HG02840 (cell line): Measurements from ENCODE around the gene CBX5.
"Not testable (repeated sequence)": the region's sequence is repeated elsewhere in the genome, so short reads cannot be mapped to it uniquely, and the experiment has no call there.

Experiments used
- ATAC-seq: cut with Tn5 transposase; IDR thresholded peaks from one replicate; pipeline ENCODE4 v1.9.1; 2021; ENCODE audit warnings: mild to moderate bottlenecking, moderate library complexity, moderate number of reproducible peaks; ENCODE audit not compliant: unreplicated experiment, low FRiP score

CBX5 gene

GRCh38 chr12:54204316-54204715 lies 75.6 kb downstream of the CBX5 start:
- ATAC-seq: no peak

DNA sequence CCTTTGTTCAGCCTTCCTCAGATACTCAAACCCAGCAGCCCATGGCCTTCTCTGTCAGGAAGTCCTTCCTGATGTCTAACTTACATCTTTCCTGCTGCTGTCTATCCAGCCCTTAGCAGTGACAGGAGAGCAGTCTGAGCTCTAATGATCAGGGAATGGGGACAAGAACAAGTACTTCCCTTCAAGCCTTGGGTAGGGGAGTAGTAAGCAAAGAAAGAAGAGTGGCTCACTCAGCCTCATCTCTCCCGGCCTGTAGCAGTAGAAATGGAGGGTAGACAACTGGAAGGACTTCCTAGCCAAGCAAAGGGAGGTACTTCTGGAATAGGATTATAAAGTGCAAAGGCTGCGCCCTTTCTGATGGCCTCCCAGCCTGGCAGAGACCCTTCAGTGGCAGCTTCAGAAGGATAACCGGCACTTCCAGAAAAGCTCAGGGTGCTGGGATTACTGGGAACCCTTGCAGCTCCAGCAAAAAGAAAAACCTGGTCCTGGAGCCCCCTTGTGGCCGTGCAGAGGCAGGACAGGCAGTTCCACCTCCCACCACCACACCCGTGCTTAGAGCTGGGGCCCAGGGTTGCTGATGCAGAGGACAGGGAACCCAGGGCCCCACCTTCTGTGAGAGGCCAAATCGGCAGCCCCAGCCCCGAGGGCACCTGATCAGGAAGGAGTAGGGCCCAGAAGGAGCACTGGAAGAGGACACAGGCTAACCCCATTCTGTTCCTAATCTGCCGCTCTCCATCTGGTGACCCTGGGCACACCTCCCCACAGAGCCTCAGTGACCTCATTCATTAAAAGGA lies 78.7 kb downstream of the CBX5 start:
- ATAC-seq: no peak

DNA sequence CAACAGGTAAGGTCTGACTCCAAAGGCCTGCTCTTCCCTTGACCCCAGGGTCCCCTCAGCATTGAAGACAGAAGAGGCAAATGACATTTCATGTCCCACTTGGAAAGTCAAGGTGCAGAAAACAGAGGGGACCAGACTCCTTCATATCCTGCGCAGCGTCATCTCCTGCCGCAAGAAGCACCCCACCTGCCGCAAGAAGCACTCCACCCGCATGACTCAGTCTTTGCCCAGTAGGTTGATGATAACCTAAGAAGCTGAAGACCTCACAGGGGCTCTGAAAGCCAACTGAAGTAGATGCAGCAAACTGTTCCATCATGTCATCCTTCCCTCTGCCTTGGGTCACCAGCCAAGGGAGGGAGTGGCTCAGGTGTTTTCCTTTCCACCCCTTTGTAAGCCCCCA lies 79.5 kb downstream of the CBX5 start:
- ATAC-seq: no peak

DNA sequence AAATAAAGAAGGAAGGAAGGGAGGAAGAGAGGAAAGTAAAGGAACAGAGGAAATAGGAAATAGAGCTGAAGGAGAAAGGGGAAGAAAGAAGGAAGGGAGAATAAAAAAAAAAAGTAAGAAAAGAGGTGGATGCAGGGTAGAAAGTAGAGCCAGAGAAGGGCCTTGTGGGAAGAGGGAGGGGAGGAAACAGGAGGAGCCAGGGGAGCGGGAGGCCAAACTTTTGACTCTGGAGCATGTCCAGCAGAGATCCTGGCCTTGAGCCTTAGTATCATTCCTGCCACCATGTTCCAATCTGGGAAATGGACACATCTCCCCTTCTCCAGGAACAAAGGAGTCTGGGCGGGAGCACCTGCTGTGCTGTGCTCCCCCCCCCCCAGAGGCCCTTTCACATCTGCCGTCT lies 80.0 kb downstream of the CBX5 start:
- ATAC-seq: no peak

DNA sequence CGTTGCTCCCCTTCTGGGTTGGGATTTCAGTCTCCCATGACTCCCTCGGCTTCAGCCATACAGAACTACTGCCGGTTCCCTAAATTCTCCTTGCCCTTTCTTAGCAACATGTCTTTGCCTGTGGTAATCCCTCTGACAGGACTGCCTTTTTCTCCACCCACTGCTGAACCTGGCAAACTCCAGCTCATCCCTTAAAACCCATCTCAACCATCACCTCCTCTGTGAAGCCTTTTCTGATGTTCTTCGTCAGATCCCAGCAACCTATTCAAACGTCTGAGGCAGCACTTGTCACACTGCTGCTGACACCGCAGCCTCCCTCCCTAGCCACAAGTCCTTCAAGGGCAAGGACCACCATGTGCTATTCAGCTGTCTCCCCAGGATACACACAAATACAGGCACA lies 80.9 kb downstream of the CBX5 start:
- no peak for ATAC-seq

- no peak for ATAC-seq
Observed at GRCh38 chr12:54197431-54197909, 82.5 kb downstream of the CBX5 start.

GRCh38 chr12:54197010-54197409 lies 82.9 kb downstream of the CBX5 start:
- ATAC-seq: no peak

DNA sequence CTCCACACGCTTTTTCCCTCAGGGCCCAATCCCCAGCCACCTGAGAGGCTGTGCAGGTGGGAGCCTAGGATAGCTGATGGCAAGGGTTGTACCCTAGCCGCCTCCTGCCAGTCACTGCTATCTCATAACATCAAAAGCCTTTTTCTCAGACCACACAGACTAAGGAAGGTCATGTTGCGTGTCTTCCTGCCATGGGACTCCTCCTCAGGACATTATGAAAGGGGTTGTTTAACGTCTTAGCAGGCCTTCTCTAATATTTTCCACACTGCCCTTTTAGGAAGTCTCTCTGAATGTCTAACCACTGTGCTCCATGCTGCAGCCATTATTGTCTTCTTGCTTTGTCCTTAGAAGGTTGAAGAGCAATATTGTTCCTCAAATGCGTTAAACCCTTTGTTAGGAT lies 83.5 kb downstream of the CBX5 start:
- ATAC-seq: no peak

DNA sequence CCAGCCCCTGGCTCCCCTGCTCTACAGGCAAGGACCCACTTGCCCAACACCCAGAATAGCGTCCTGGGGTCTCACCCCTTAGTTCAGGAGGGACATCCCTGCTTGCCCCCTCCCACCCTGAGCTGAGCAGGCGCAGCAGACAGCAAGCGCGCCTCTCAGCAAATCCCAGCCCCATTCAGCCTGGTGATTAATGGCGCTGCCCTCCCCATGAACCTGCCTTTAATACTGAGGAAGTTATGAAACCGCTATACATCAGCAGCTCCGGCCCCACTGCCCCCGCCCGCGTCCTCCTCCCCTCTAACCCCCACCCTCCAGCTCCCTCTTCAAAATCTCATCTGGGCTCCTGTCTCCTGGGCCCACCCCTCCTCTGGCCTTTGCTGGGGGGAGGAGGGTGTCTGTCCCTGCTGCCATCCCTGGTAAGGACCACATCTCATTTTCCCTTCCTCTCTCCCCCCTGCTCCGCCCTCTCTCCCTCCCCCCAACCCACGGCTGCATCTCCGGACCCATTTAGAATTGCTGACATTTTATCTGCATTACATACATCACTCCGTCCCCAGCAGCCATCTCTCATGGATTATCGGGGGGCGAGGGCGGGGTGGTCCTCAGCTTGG lies 84.1 kb downstream of the CBX5 start:
- no peak for ATAC-seq

DNA sequence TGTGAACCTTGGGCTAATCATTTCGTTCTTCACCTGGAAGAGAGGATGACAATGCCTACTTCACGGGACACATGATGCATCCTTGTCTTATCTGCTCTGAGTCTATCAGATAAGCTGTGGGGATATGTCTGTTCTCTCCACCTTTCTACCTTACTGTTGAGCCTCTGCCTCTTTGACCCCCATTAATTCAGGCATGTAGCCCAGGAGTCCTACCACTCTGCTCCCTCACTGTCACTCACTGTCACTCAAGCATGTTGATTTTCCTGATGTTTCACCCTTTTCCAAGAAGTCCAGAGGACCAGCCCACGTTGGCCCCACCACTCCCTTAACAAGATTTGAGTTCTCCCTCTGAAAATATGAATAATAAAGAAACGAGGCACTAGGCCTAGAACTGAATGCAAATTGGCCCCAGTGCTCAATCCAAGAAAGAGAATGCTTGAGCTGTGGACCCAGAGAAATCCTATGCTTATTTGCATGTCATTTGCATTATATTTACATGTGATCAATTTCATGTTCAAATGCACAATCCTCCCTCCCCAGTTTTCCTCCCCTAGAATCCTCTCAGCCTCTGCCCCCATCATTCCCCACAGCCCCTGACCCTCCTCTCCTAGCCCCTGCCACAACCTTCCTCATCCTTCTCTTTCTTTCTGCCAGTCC lies 84.7 kb downstream of the CBX5 start:
- ATAC-seq: no peak

- ATAC-seq: not testable (repeated sequence)
Observed at GRCh38 chr12:54194611-54195010, 85.3 kb downstream of the CBX5 start.

DNA sequence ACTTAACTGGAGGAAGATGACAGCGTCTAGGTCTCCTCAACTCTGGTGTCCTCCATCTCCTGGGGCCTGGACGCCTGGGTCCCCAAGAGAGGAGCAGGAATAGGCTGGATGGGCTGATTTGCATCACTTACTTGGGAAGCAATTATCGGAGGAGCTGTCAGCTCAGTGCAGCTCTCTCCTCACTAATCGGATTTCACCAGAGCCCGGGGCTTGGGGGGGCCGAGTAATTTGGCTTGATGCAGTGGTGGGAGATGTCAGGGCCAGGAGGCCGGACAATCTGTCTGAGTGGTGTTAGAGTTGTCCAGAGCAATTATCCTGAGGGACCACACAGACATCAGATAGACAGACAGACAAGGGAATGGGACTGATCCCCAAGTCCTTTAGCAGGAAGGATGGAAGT lies 86.5 kb downstream of the CBX5 start:
- ATAC-seq: no peak

DNA sequence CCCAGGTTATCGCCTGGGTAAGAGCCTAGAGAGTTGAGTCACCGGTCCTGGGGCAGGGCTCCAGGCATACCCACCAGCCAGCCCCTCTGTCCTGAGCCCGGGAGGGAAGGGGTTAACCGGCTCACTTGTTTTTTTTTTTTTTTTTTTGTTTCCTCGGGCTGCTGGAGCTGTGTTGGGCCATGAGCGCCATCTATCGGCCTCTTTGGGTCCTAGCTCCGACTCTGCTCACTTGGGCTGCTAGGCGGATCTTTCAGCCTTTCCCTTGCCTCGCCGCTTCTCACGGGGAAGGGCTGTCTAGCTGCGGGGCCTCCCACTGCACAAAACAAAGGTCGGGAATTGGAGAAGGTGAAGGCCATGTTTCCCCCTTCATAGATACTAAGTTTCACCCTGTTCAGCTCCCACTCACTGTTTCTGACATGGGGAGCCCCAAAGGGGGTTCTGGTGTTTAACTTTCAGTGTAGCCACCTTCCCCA lies 88.3 kb downstream of the CBX5 start:
- no peak for ATAC-seq

DNA sequence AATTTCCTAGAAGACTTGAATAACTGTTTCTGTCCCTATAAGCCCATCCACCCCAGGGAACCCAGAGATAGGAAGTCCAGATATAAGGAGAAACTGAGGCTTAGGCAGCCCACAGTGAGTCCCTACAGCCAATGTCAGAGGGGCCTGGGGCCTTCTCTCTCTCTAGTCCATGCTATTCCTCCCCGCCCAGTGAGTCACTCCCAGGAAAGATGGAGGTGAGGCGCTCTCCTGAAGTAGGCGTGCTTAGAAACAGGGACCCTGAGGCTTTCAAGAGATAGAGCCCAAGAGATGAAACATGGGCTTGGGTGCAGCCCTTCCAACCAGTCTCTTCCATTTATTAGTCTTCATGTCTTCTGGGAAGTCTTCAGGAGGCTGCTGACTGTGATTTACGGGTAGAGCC lies 88.8 kb downstream of the CBX5 start:
- no peak for ATAC-seq

DNA sequence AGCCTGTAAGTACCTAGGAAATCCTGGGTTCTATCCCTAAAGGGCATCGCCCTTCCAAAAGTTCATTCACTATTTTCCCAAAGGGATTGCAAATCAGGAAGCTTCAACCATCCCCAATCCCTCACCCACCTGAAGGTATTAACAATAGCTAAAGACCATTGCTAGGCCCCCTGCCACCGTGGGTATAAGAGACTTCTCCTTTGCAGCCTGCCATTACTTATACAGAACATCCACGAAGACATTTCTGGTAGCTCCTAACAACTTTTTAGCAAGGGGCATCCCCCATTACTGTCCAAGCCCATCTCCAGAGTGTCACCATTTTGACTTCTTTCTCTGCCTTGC lies 90.8 kb downstream of the CBX5 start:
- ATAC-seq: no peak

GRCh38 chr12:54187075-54187474 lies 92.8 kb downstream of the CBX5 start:
- no peak for ATAC-seq

- no peak for ATAC-seq
Observed at GRCh38 chr12:54185919-54186318, 94.0 kb downstream of the CBX5 start.

DNA sequence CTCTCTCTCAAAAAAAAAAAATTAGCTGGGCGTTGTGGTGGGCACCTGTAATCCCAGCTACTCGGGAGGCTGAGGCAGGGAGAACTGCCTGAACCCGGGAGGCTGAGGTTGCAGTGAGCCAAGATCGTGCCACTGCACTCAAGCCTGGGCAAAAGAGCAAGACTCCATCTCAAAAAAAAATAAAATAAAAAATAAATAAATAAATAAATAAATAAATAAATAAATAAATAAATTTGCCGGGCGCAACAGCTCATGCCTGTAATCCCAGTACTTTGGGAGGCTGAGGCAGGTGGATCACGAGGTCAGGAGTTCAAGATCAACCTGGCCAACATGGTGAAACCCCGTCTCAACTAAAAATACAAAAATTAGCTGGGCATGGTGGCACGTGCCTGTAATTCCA lies 94.6 kb downstream of the CBX5 start:
- ATAC-seq: not testable (repeated sequence)

DNA sequence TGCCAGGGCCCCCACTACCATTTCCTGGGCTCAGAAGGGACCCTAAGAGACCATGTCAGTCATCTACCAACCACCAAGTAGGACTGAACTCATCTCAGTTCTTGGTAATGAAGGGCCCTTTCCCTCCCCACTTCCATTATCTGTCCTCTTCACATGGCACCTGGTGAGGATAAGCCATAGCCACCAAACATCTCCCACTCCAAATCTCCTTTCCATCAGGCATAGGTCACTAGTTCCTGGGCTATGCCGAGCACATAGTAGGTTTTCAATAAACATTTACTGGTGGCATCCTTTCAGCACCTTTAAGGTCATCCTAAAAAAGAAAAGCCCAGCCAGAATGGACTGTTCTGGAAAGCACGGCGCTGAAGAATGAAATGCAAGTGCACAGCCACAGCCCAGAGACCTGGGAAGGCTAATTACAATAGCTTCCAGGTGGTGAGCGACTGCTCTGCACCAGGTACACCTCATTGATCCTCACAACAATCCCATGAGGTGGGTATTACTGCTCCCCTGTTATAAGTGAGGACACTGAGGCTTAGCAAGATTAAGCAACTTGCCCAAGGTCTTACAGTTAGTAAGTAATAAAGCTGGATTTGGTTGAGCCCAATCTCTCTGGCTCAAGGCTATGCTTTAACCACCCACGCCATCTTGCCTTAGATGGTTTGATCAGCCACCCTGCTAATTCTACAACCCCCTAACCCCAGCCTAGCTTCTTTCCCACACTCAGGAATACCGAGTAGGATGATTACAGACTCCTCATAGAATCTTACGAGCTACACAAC lies 95.7 kb downstream of the CBX5 start:
- no peak for ATAC-seq

- no peak for ATAC-seq
Observed at GRCh38 chr12:54182981-54183380, 96.9 kb downstream of the CBX5 start.

DNA sequence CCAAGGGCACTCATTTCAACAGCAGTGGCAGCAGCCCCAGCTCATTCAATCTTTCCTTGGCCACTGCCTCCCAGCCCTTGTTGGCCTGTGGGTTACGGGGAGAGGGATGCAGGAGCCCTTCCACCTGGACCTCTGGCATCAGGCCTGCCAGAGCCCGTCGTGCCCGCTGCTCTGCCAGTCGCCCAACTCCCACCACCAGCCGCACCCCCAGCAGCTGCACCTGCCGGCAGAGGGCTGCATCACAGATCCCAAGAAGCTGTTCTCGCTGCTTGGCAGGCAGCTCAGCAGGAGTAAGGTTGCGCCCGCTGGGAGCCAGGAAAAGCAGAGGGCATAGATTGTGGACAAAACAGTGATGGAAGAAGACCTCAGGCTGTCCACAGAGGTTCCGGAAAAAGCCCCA lies 97.8 kb downstream of the CBX5 start:
- no peak for ATAC-seq
